T follicular helper cell (primary cell): ENCODE results near the gene LIX1.
"Not testable (repeated sequence)": the region's sequence is repeated elsewhere in the genome, so short reads cannot be mapped to it uniquely, and the experiment has no call there.

Experiments
- DNase-seq: peaks from one replicate; pipeline ENCODE4 v3.0.0-alpha.2; 2020; ENCODE audit warnings: low read depth
- total RNA-seq, 2 experiments: gene quantifications; one replicate each; lab custom pipeline; 2026; lab: John Stamatoyannopoulos, UW

LIX1 gene
- 0 reads per million in 2 experiments for total RNA-seq

- no peak for DNase-seq
Observed at GRCh38 chr5:97142521-97143254, at the start of gene LIX1. Gene LIX1, minus strand, starts transcription at chr5:97142611. Its CDS starts 35 bp downstream, at chr5:97142576.

GRCh38 chr5:97191893-97192292 is 49.5 kb upstream of the LIX1 start:
- DNase-seq = no peak

GRCh38 chr5:97189523-97189922 is 47.1 kb upstream of the LIX1 start:
- not testable (repeated sequence) for DNase-seq

GRCh38 chr5:97183930-97184213 is 41.5 kb upstream of the LIX1 start:
- no peak for DNase-seq

GRCh38 chr5:97183100-97183929 is 40.9 kb upstream of the LIX1 start, which contains the start of gene RIOK2:
Gene RIOK2, minus strand, starts transcription at chr5:97183247. Its CDS starts 56 bp downstream, at chr5:97183191.
- DNase-seq = peak; percentile 80

- no peak for DNase-seq
Observed at GRCh38 chr5:97182571-97183099, 40.2 kb upstream of the LIX1 start.

GRCh38 chr5:97181856-97182545 is 39.6 kb upstream of the LIX1 start:
- no peak for DNase-seq

- DNase-seq = not testable (repeated sequence)
Observed at GRCh38 chr5:97179457-97179856, 37.0 kb upstream of the LIX1 start.

GRCh38 chr5:97172227-97172626 is 29.8 kb upstream of the LIX1 start:
- DNase-seq = no peak

GRCh38 chr5:97171703-97172102 is 29.3 kb upstream of the LIX1 start:
- DNase-seq = no peak

GRCh38 chr5:97167435-97167834 is 25.0 kb upstream of the LIX1 start:
- DNase-seq = no peak

GRCh38 chr5:97165726-97166125 is 23.3 kb upstream of the LIX1 start:
- no peak for DNase-seq

- no peak for DNase-seq
Observed at GRCh38 chr5:97164846-97165245, 22.4 kb upstream of the LIX1 start.

GRCh38 chr5:97163790-97164285 is 21.4 kb upstream of the LIX1 start:
- no peak for DNase-seq

- no peak for DNase-seq
Observed at GRCh38 chr5:97163360-97163764, 21.0 kb upstream of the LIX1 start.

- DNase-seq = peak; percentile 40
Observed at GRCh38 chr5:97162045-97162444, 19.6 kb upstream of the LIX1 start.

- no peak for DNase-seq
Observed at GRCh38 chr5:97157689-97158088, 15.3 kb upstream of the LIX1 start.

GRCh38 chr5:97151370-97151769 is 9.0 kb upstream of the LIX1 start:
- DNase-seq = no peak

- no peak for DNase-seq
Observed at GRCh38 chr5:97150401-97150800, 8.0 kb upstream of the LIX1 start.

GRCh38 chr5:97149709-97150108 is 7.3 kb upstream of the LIX1 start:
- DNase-seq = no peak

GRCh38 chr5:97148288-97148687 is 5.9 kb upstream of the LIX1 start:
- no peak for DNase-seq

GRCh38 chr5:97143704-97144103 is 1.3 kb upstream of the LIX1 start:
- no peak for DNase-seq
